OCI-LY1 (cell line): ENCODE measurements around the gene MED25.

Experiments
- H2AFZ ChIP-seq: fragments of 200-600 bp; sonication (generic), shearing (Covaris generic); 2 replicates; pipeline ENCODE4 v1.6.0; 2014; ENCODE audit warnings: antibody characterized with exemption, mild to moderate bottlenecking, low read length
- H3F3A ChIP-seq: fragments of 200-600 bp; sonication (generic), shearing (Covaris generic); 2 replicates; pipeline ENCODE4 v1.6.0; 2014; ENCODE audit warnings: mild to moderate bottlenecking, antibody characterized with exemption, low read length, moderate library complexity; ENCODE audit not compliant: insufficient read depth
- H3K27ac ChIP-seq: fragments of 200-600 bp; sonication (generic); 2 replicates; pipeline ENCODE4 v1.5.1; 2014; ENCODE audit warnings: low read length, mixed run types, mild to moderate bottlenecking, low read depth; ENCODE audit not compliant: poor library complexity, severe bottlenecking
- H3K27me3 ChIP-seq: fragments of 200-600 bp; sonication (generic); 2 replicates; pipeline ENCODE4 v1.6.0; 2014; ENCODE audit warnings: antibody characterized with exemption, mild to moderate bottlenecking, low read length, moderate library complexity; ENCODE audit not compliant: insufficient read depth
- H3K36me3 ChIP-seq: fragments of 200-600 bp; sonication (generic); 2 replicates; pipeline ENCODE4 v1.6.1; 2014; ENCODE audit warnings: mild to moderate bottlenecking, antibody characterized with exemption, low read length, moderate library complexity, mixed read lengths; ENCODE audit not compliant: insufficient read depth
- H3K4me1 ChIP-seq: fragments of 200-600 bp; sonication (generic); 2 replicates; pipeline ENCODE4 v1.5.1; 2014; ENCODE audit warnings: mild to moderate bottlenecking, low read length, moderate library complexity; ENCODE audit not compliant: insufficient read depth, severe bottlenecking
- H3K4me2 ChIP-seq: fragments of 200-600 bp; sonication (generic), shearing (Covaris generic); 2 replicates; pipeline ENCODE4 v1.6.1; 2014; ENCODE audit warnings: low read length
- H3K4me3 ChIP-seq: fragments of 200-600 bp; sonication (generic); 2 replicates; pipeline ENCODE4 v1.5.1; 2014; ENCODE audit warnings: low read length, low read depth, mild to moderate bottlenecking, mixed read lengths; ENCODE audit not compliant: poor library complexity, severe bottlenecking
- H3K79me2 ChIP-seq: fragments of 200-600 bp; shearing (Covaris generic); 2 replicates; pipeline ENCODE4 v1.6.1; 2016; ENCODE audit warnings: mixed run types, low read length, mixed read lengths; ENCODE audit not compliant: insufficient read depth
- H3K9ac ChIP-seq: fragments of 200-600 bp; sonication (generic), shearing (Covaris generic); 2 replicates; pipeline ENCODE4 v1.6.1; 2014; ENCODE audit warnings: mild to moderate bottlenecking, low read length, mixed read lengths
- H3K9me2 ChIP-seq: fragments of 200-600 bp; sonication (generic), shearing (Covaris generic); 2 replicates; pipeline ENCODE4 v1.6.1; 2014; ENCODE audit warnings: low read depth, mild to moderate bottlenecking, low read length, mixed read lengths
- H3K9me3 ChIP-seq: fragments of 200-600 bp; shearing (Covaris generic); 2 replicates; pipeline ENCODE4 v1.6.1; 2014; ENCODE audit warnings: low read length, mixed read lengths
- H4K20me1 ChIP-seq: fragments of 200-600 bp; sonication (generic), shearing (Covaris generic); 2 replicates; pipeline ENCODE4 v1.6.0; 2016; ENCODE audit warnings: mild to moderate bottlenecking, low read length; ENCODE audit not compliant: insufficient read depth
- EZH2 ChIP-seq: fragments of 200-600 bp; sonication (generic), shearing (Covaris generic); IDR thresholded peaks from 2 replicates; pipeline ENCODE4 v1.8.0; 2017; ENCODE audit warnings: borderline replicate concordance, mixed run types, mild to moderate bottlenecking, antibody characterized with exemption, low read length, moderate library complexity, mixed read lengths
- TF ChIP-seq, protein P1 (sequence below): fragments of 200-600 bp; sonication (generic), shearing (Covaris generic); IDR thresholded peaks from 2 replicates; pipeline ENCODE4 v1.5.1; 2017; ENCODE audit warnings: mild to moderate bottlenecking, antibody characterized with exemption, low read length, moderate library complexity, mixed read lengths

The MED25 gene

GRCh38 chr19:49798574-49798973, 19.5 kb upstream of the MED25 start:
- no peak overlapping the region for H3K27ac ChIP-seq
- no peaks in the 10 kb centered on the region for H3K4me1 ChIP-seq
- TF ChIP-seq, protein P1, sequence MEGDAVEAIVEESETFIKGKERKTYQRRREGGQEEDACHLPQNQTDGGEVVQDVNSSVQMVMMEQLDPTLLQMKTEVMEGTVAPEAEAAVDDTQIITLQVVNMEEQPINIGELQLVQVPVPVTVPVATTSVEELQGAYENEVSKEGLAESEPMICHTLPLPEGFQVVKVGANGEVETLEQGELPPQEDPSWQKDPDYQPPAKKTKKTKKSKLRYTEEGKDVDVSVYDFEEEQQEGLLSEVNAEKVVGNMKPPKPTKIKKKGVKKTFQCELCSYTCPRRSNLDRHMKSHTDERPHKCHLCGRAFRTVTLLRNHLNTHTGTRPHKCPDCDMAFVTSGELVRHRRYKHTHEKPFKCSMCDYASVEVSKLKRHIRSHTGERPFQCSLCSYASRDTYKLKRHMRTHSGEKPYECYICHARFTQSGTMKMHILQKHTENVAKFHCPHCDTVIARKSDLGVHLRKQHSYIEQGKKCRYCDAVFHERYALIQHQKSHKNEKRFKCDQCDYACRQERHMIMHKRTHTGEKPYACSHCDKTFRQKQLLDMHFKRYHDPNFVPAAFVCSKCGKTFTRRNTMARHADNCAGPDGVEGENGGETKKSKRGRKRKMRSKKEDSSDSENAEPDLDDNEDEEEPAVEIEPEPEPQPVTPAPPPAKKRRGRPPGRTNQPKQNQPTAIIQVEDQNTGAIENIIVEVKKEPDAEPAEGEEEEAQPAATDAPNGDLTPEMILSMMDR, result no peak
- no peak for TF ChIP-seq EZH2
- H3K27me3 ChIP-seq, result no peaks in the 10 kb centered on the region
- H3K4me2 ChIP-seq, result no peak overlapping the region
- H3K4me3 ChIP-seq, result no peak overlapping the region
- H3K36me3 ChIP-seq, result peaks cover 80% of the 10 kb centered on the region
- H3K9me2 ChIP-seq, result no peaks in the 10 kb centered on the region
- no peaks in the 10 kb centered on the region for H3K79me2 ChIP-seq
- no peaks in the 10 kb centered on the region for H4K20me1 ChIP-seq
- H3K9me3 ChIP-seq, result no peaks in the 10 kb centered on the region
- no peaks in the 10 kb centered on the region for H3F3A ChIP-seq
- no peak overlapping the region for H3K9ac ChIP-seq
- H2AFZ ChIP-seq, result no peak overlapping the region

DNA sequence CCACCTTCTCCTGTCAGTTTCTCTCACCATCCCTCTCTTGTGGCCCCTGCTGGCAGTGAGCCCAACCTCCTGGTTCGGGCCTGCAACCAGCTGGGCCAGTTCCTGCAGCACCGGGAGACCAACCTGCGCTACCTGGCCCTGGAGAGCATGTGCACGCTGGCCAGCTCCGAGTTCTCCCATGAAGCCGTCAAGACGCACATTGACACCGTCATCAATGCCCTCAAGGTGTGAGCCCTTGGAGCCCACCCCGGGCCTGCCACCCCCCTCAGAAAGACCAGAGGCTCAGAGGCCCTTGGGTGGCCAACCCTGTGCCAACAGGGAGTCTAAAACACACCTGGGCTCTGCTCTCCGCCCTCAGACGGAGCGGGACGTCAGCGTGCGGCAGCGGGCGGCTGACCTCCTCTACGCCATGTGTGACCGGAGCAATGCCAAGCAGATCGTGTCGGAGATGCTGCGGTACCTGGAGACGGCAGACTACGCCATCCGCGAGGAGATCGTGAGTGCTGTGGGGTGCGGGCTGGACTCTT, 18.8 kb upstream of the MED25 start:
- Histone ChIP-seq H3K9me3 (no peaks in the 10 kb centered on the region), H3K27ac (no peak overlapping the region), H3F3A (no peaks in the 10 kb centered on the region), H4K20me1 (no peaks in the 10 kb centered on the region), H3K27me3 (no peaks in the 10 kb centered on the region), H3K4me2 (no peak overlapping the region), H3K9ac (no peak overlapping the region), H3K36me3 (peaks cover 82% of the 10 kb centered on the region), H2AFZ (no peak overlapping the region), H3K4me1 (no peaks in the 10 kb centered on the region), H3K9me2 (no peaks in the 10 kb centered on the region), H3K79me2 (no peaks in the 10 kb centered on the region), H3K4me3 (no peak overlapping the region)
- TF ChIP-seq, protein P1, result no peak
- TF ChIP-seq EZH2, result no peak

- TF ChIP-seq, protein P1, result no peak; the same call in 1 of the 2 replicates
- Histone ChIP-seq H3K9me3 (no peaks in the 10 kb centered on the region), H3K4me3 (no peak overlapping the region), H4K20me1 (no peaks in the 10 kb centered on the region), H3K9ac (no peak overlapping the region), H3F3A (no peaks in the 10 kb centered on the region), H3K4me1 (no peaks in the 10 kb centered on the region), H2AFZ (no peak overlapping the region), H3K27ac (no peak overlapping the region), H3K79me2 (no peaks in the 10 kb centered on the region), H3K9me2 (no peaks in the 10 kb centered on the region), H3K4me2 (no peak overlapping the region), H3K27me3 (no peaks in the 10 kb centered on the region), H3K36me3 (peaks cover 81% of the 10 kb centered on the region)
Measured at GRCh38 chr19:49799798-49800376, 18.2 kb upstream of the MED25 start.
